Thyroid gland (tissue), 4 donors: ENCODE results near the gene DVL1.

ENCODE experiments used
- CTCF ChIP-seq, 6 experiments: fragments of 200-600 bp in 3 of 6; fragments of 450-650 bp in 3 of 6; sonication (generic) in 3 of 6; IDR thresholded peaks; one replicate each; pipeline ENCODE4 v1.5.1; 2016 to 2019; ENCODE audit warnings: antibody characterized with exemption in 6 of 6, mild to moderate bottlenecking in 2 of 6, inconsistent platforms in 1 of 6, moderate library complexity in 1 of 6
- POLR2A ChIP-seq, 2 donors: fragments of 450-650 bp; IDR thresholded peaks; one replicate each; pipeline ENCODE4 v1.6.1; 2017; ENCODE audit warnings: antibody characterized with exemption in 2 of 2, mild to moderate bottlenecking in 2 of 2, moderate library complexity in 1 of 2

- TF ChIP-seq CTCF (IDR thresholded peaks at IDR 0.05) (no peak), POLR2A (IDR thresholded peaks at IDR 0.05) (no peak)
Observed at GRCh38 chr1:1319646-1319941, 29.6 kb downstream of the DVL1 start.
